IMR-90 (cell line): ENCODE data around the gene NRAS. TPM values are rescaled to one million over a fixed set of nuclear protein-coding genes. Genes with fewer than 3 reads are reported as not detected.
A peak's percentile ranks its signal among the peaks of the same experiment; 100 is the strongest.

Source experiments
- ATAC-seq: fragments of 200-7000 bp; cut with Tn5 transposase; 2 replicates; pipeline ENCODE4 v1.9.1; 2020; ENCODE audit warnings: low read depth, mild to moderate bottlenecking, moderate library complexity
- BruUV-seq: library from RNA; stranded (reverse); fragments of 400-500 nt; replicated peaks from 2 replicates; lab custom pipeline; 2021; lab: Mats Ljungman, UMichigan
- CTCF ChIA-PET: fragments of 300-600 bp; formaldehyde crosslinking; extraction: SDS; loops from one replicate; lab custom pipeline; 2021; ENCODE audit warnings: antibody characterized with exemption; lab: Yijun Ruan, JAX
- POLR2A ChIA-PET: fragments of 300-600 bp; sonication (Branson Sonifier 250); formaldehyde crosslinking; loops from one replicate; lab custom pipeline; 2022; ENCODE audit warnings: antibody characterized with exemption; ENCODE audit not compliant: unreplicated experiment; lab: Charles Lee
- DNase-seq: peaks from one replicate; pipeline ENCODE4 v3.0.0; 2013
- H2AFZ ChIP-seq: replicated peaks from 2 replicates; pipeline ENCODE3; 2013; ENCODE audit warnings: low read length, mild to moderate bottlenecking; ENCODE audit not compliant: poor library complexity
- H2AK5ac ChIP-seq: 2 replicates; pipeline ENCODE4 v1.6.1; 2013; ENCODE audit warnings: low read depth, low read length, inconsistent platforms
- H2AK9ac ChIP-seq: replicated peaks from 2 replicates; pipeline ENCODE3; 2013; ENCODE audit warnings: mild to moderate bottlenecking, low read depth, low read length, moderate library complexity; ENCODE audit not compliant: poor library complexity
- H2BK120ac ChIP-seq: 2 replicates; pipeline ENCODE4 v1.6.1; 2013; ENCODE audit warnings: low read depth, low read length, inconsistent platforms
- H2BK15ac ChIP-seq: 3 replicates; pipeline ENCODE4 v1.6.1; 2013; ENCODE audit warnings: low read depth, low read length, inconsistent platforms
- H2BK20ac ChIP-seq: 2 replicates; pipeline ENCODE4 v1.6.1; 2013; ENCODE audit warnings: low read depth, mild to moderate bottlenecking, inconsistent platforms, low read length, moderate library complexity
- H2BK5ac ChIP-seq: 2 replicates; pipeline ENCODE4 v1.6.1; 2013; ENCODE audit warnings: mild to moderate bottlenecking, low read depth, low read length, inconsistent platforms; ENCODE audit not compliant: poor library complexity, severe bottlenecking
- H3K14ac ChIP-seq: replicated peaks from 2 replicates; pipeline ENCODE4 v1.6.1; 2013; ENCODE audit warnings: low read depth, low read length, inconsistent platforms
- H3K18ac ChIP-seq: 2 replicates; pipeline ENCODE4 v1.6.1; 2013; ENCODE audit warnings: low read depth, low read length, control low read depth
- H3K23ac ChIP-seq: 2 replicates; pipeline ENCODE4 v1.6.1; 2013; ENCODE audit warnings: low read depth, low read length, inconsistent platforms
- H3K27ac ChIP-seq: 2 replicates; pipeline ENCODE4 v1.5.1; 2013; ENCODE audit warnings: mild to moderate bottlenecking, control low read depth, low read length; ENCODE audit not compliant: insufficient read depth
- H3K27me3 ChIP-seq: 2 replicates; pipeline ENCODE4 v1.6.1; 2013; ENCODE audit warnings: low read length; ENCODE audit not compliant: control insufficient read depth, insufficient read depth
- H3K36me3 ChIP-seq: 2 replicates; pipeline ENCODE4 v1.6.1; 2013; ENCODE audit warnings: low read length, mixed read lengths; ENCODE audit not compliant: control insufficient read depth, insufficient read depth
- H3K4ac ChIP-seq: 2 replicates; pipeline ENCODE4 v1.6.1; 2013; ENCODE audit warnings: low read depth, low read length, inconsistent platforms
- H3K4me1 ChIP-seq: 2 replicates; pipeline ENCODE4 v1.6.1; 2013; ENCODE audit warnings: low read length, mixed read lengths; ENCODE audit not compliant: control insufficient read depth, insufficient read depth
- H3K4me2 ChIP-seq: 2 replicates; pipeline ENCODE4 v1.6.1; 2013; ENCODE audit warnings: low read depth, mild to moderate bottlenecking, control low read depth, low read length, moderate library complexity
- H3K4me3 ChIP-seq: 2 replicates; pipeline ENCODE4 v1.5.1; 2013; ENCODE audit warnings: low read depth, mild to moderate bottlenecking, control low read depth, low read length, moderate library complexity; ENCODE audit not compliant: insufficient read depth
- H3K56ac ChIP-seq: 2 replicates; pipeline ENCODE4 v1.6.1; 2013; ENCODE audit warnings: low read length, inconsistent platforms; ENCODE audit not compliant: insufficient read depth; ENCODE audit errors: extremely low read depth
- H3K79me1 ChIP-seq, 2 experiments: 2 replicates each; pipeline ENCODE4 v1.6.1; 2013; ENCODE audit warnings: low read length in 2 of 2, inconsistent platforms in 1 of 2, low read depth in 1 of 2
- H3K9ac ChIP-seq: 2 replicates; pipeline ENCODE4 v1.6.1; 2013; ENCODE audit warnings: low read depth, low read length, control low read depth
- H3K9me1 ChIP-seq: 2 replicates; pipeline ENCODE4 v1.6.1; 2013; ENCODE audit warnings: low read length, inconsistent platforms; ENCODE audit not compliant: insufficient read depth
- H3K9me3 ChIP-seq: 2 replicates; pipeline ENCODE4 v1.6.1; 2013; ENCODE audit warnings: low read length; ENCODE audit not compliant: control insufficient read depth, insufficient read depth
- H4K20me1 ChIP-seq: 2 replicates; pipeline ENCODE4 v1.6.1; 2013; ENCODE audit warnings: low read length, inconsistent platforms; ENCODE audit not compliant: insufficient read depth
- H4K5ac ChIP-seq: 2 replicates; pipeline ENCODE4 v1.6.1; 2013; ENCODE audit warnings: mild to moderate bottlenecking, low read depth, low read length, control low read depth
- H4K8ac ChIP-seq, 2 experiments: 2 replicates each; pipeline ENCODE4 v1.6.1; 2013; ENCODE audit warnings: low read depth in 2 of 2, low read length in 2 of 2, control low read depth in 1 of 2, inconsistent platforms in 1 of 2
- H4K91ac ChIP-seq: 2 replicates; pipeline ENCODE4 v1.6.1; 2013; ENCODE audit warnings: low read depth, low read length, inconsistent platforms; ENCODE audit not compliant: insufficient read depth
- CEBPB ChIP-seq: IDR thresholded peaks from 2 replicates; pipeline ENCODE4 v1.6.1; 2012; ENCODE audit warnings: low read depth, low read length, improper control_type of control experiment
- WGBS, 2 experiments: methylation state at CpG; one replicate each; pipeline versions ENCODE4 v1.1.5 to v1.1.7; 2013; ENCODE audit warnings: missing lambda C conversion rate in 2 of 2; ENCODE audit not compliant: insufficient read length in 1 of 2; ENCODE audit errors: extremely low coverage in 2 of 2; 5-methylcytosine and 5-hydroxymethylcytosine counted together
- dilution Hi-C: fragments of 300-500 bp; cut with HindIII; formaldehyde crosslinking; loops from one replicate; pipeline ENCODE4 v1.14.3; 2018; ENCODE audit warnings: low sequenced_read_pairs; ENCODE audit not compliant: unreplicated experiment
- in situ Hi-C: fragments of 300-500 bp; cut with MboI; formaldehyde crosslinking; loops from 3 replicates; pipeline ENCODE4 v1.14.3; 2019; ENCODE audit warnings: low sequenced_read_pairs, inconsistent platforms, mixed read lengths
- intact Hi-C: fragments of 100-400 bp; cut with micrococcal nuclease; formaldehyde crosslinking; loops from 2 replicates; pipeline ENCODE4 v1.10.0; 2022
- polyA plus RNA-seq, 3 experiments: library from polyadenylated mRNA; depleted of rRNA; stranded (reverse); fragments of >200 nt; gene quantifications; 2 replicates each; pipeline ENCODE4 v1.2.3, GENCODE V29; 2012; ENCODE audit warnings: low replicate concordance in 1 of 3
- total RNA-seq: library from RNA; depleted of rRNA; stranded (reverse); fragments of >200 nt; gene quantifications from 2 replicates; pipeline ENCODE4 v1.2.3, GENCODE V29; 2012
- TF ChIP-seq, protein P1 (sequence below): conservative IDR thresholded peaks from 2 replicates; pipeline ENCODE4 v1.5.1; 2012; ENCODE audit warnings: mild to moderate bottlenecking, low read depth, low read length, improper control_type of control experiment

Gene NRAS
- total and polyA plus RNA-seq, 2 of the 4 experiments (the other 2 are of a cell fraction) = 27.4 to 85.9 TPM

DNA sequence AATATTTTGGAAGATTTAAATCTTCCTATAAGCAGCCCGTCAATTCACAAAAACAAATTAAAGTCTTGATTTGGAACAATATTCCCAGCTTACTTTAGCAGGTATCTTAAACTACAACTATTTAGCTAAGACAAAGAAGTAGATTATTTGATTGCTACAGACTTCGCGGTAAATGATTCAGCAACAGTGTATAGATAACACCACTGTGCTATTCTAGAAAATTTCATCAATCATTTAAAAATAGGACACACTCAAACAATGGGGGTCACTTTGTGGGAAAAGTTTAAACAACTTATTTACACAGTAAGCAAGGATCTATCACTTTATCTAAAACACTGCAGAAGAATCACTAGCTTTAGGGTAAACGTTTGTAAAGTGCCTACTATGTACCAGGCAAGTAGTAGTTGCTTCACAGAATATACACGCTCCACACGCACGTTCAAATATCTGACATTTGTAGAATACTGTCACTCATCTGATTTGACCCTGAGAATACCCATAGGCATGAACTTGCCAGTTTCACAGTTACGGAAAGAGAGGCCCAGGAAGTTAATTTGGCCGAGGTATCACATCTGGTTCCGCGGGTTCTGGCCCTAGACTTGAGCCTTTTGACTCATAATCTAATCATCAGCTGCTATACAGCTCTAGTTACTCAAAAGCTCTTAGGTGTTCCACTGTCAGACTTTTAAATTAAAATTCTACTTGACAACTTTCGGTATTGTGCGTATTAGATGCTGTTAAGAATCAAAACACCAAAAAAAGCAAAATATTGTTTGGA lies 47.6 kb downstream of the NRAS start:
- no peak overlapping the region for H2BK20ac ChIP-seq
- H3K14ac ChIP-seq = no peak overlapping the region
- no peak overlapping the region for H2AK5ac ChIP-seq
- H4K91ac ChIP-seq = no peak overlapping the region
- H3K27ac ChIP-seq = no peak overlapping the region
- H3K9me3 ChIP-seq = no peaks in the 10 kb centered on the region
- TF ChIP-seq CEBPB = 0 out of 2 replicates have a peak, but pooled peaks have one; percentile 18
- TF ChIP-seq, protein P1, sequence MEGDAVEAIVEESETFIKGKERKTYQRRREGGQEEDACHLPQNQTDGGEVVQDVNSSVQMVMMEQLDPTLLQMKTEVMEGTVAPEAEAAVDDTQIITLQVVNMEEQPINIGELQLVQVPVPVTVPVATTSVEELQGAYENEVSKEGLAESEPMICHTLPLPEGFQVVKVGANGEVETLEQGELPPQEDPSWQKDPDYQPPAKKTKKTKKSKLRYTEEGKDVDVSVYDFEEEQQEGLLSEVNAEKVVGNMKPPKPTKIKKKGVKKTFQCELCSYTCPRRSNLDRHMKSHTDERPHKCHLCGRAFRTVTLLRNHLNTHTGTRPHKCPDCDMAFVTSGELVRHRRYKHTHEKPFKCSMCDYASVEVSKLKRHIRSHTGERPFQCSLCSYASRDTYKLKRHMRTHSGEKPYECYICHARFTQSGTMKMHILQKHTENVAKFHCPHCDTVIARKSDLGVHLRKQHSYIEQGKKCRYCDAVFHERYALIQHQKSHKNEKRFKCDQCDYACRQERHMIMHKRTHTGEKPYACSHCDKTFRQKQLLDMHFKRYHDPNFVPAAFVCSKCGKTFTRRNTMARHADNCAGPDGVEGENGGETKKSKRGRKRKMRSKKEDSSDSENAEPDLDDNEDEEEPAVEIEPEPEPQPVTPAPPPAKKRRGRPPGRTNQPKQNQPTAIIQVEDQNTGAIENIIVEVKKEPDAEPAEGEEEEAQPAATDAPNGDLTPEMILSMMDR = no peak
- no peaks in the 10 kb centered on the region; the same call in 1 of the 2 replicates for H3K27me3 ChIP-seq
- no peaks in the 10 kb centered on the region for H3K4me1 ChIP-seq
- H3K9ac ChIP-seq = peak overlapping the region; percentile 31; the same call in 1 of the 2 replicates
- H4K20me1 ChIP-seq = no peaks in the 10 kb centered on the region
- no peak overlapping the region for H2BK15ac ChIP-seq
- in situ Hi-C loops (no loop called here), dilution Hi-C loops (no loop called here), intact Hi-C loops (loop anchor here (5.0 kb wide), 1 partner anchor 52 kb away; no protein-coding TSS in a partner anchor)
- H3K56ac ChIP-seq = no peak overlapping the region
- no peak overlapping the region for H2AK9ac ChIP-seq
- no peak overlapping the region for H2BK120ac ChIP-seq
- H3K4me3 ChIP-seq = peak overlapping the region; percentile 92
- no peaks in the 10 kb centered on the region for H3K36me3 ChIP-seq
- ATAC-seq = no peak
- WGBS, 2 experiments = 80% methylated on average over 1 of the region's 13 CpGs; no CpG with 5 or more reads in 1 of the 2 experiments
- no peak overlapping the region for H3K4ac ChIP-seq
- H3K23ac ChIP-seq = peak overlapping the region; percentile 17; the same call in 1 of the 2 replicates
- H3K9me1 ChIP-seq = 0 out of 2 replicates have a peak, but pooled peaks cover 3% of the 10 kb centered on the region
- H3K4me2 ChIP-seq = peak overlapping the region; percentile 71
- H3K18ac ChIP-seq = no peak overlapping the region
- DNase-seq = peak; percentile 24
- no peak overlapping the region for H2BK5ac ChIP-seq
- H3K79me1 ChIP-seq = no peaks in the 10 kb centered on the region
- H2AFZ ChIP-seq = peak overlapping the region; percentile 91
- POLR2A ChIA-PET = no interaction called here
- no peak overlapping the region for H4K5ac ChIP-seq
- CTCF ChIA-PET = interaction anchor here (0.8 to 1.0 kb wide), 2 partner anchors 47 to 57 kb away, joined by 3 read pairs; partner anchors contain the start of gene NRAS
- no TSS peak for BruUV-seq
- peak overlapping the region in 1 of 2 experiments; percentile 9; a peak in 1 of 4 replicates for H4K8ac ChIP-seq
